Inflammatory macrophage treated with lipopolysaccharide for 4 hours (primary cell): ENCODE measurements around the gene MDM2.
"Not testable (repeated sequence)": the region's sequence is repeated elsewhere in the genome, so short reads cannot be mapped to it uniquely, and the experiment has no call there.

Experiments used
- DNase-seq: peaks from one replicate; pipeline ENCODE4 v3.0.0-alpha.2; 2020

The MDM2 gene

GRCh38 chr12:68786929-68787328 is 21.0 kb upstream of the MDM2 start:
- peak; percentile 51 for DNase-seq

DNA sequence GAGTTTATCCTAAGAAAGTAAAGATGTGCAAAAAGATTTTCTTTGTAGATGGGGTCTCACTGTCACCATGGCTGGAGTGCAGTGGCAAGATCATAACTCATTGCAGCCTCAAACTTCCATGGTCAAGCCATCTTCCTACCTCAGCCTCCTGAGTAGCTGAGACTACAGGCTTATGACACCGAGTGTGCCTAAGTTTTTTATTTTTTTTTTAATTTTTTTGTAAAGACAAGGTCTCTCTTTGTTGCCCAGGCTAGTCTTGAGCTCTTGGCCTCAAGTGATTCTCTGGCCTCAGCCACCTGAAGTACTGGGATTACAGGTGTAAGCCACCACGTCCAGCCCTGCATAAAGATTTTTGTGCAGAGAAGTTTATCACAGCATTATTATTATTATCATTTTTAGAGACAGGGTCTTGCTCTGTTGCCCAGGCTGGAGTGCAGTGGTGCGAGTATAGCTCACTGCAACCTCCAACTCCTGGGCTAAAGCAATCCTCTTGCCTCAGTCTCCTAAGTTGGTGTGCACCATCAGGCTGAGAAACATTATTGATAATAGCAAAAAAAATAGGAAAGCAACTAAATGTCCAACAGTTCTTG is 19.3 kb upstream of the MDM2 start:
- DNase-seq = no peak

GRCh38 chr12:68789144-68789878 is 18.7 kb upstream of the MDM2 start:
- no peak for DNase-seq

DNA sequence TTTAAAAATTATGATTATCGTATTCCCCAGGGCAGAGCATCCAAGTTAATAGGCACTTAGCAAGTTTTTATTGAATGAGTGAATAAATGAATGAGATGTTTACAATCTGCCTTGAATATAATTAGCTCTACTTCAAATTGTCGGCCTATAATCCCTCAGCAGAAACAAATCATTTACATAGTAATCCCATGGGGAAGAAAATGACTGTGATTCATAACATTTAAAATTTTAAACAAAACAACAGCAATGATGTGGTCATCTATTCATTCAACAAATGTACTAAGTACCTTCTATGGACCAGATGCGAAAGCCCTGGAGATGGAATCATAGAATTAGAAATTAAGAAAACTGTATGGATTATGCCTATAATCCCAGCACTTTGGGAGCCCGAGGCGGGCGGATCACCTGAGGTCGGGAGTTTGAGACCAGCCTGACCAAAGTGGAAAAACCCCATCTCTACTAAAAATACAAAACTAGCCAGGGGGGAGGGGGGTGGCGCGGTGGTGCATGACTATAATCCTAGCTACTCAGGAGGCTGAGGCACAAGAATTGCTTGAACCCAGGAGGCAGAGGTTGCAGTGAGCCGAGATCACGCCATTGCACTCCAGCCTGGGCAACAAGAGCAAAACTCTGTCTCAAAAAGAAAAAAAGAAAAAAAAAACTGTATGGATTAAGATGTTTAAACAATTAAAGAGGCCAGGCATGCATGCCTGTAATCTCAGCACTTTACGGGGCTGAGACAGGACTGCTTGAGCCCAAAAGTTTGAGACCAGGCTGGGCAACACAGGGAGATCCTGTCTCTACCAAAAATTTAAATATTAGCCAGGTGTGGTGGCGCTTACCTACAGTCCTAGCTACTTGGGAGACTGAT is 17.7 kb upstream of the MDM2 start:
- DNase-seq = no peak

DNA sequence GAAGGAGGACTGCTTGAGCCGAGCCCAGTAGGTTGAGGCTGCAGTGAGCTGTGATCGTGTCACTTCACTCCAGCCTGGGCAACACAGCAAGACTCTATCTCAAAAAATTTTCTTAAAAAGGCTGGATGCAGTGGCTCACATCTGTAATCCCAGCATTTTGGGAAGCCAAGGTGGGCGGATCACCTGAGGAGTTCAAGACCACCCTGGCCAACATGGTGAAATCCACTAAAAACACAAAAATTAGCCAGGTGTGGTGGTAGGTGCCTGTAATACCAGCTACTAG is 17.1 kb upstream of the MDM2 start:
- DNase-seq = no peak

DNA sequence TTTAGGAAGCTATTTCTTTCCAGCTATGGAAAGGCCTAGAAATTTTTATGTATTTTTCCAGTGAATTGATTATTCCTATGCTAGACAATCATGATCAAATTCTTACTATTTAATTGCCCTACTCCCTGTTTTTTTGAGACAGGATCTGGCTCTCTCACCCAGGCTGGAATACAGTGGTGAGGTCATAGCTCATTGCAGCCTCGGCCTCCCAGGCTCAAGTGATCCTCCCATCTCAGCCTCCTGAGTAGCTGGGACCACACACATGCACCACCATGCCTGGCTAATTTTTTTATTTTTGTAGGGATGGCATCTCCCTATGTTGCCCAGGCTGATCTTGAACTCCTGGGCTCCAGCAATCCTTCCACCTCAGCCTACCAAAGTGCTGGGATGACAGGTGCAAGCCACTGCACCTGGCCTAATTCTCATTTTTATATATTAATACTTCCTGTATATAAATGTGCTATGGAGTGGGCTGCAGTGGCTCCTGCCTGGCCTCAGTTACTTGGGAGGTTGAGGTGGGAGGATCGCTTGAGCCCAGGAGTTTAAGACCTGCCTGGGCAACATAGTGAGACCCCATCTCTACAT is 16.0 kb upstream of the MDM2 start:
- DNase-seq = no peak

GRCh38 chr12:68792952-68793351 is 15.0 kb upstream of the MDM2 start:
- DNase-seq = peak; percentile 60

DNA sequence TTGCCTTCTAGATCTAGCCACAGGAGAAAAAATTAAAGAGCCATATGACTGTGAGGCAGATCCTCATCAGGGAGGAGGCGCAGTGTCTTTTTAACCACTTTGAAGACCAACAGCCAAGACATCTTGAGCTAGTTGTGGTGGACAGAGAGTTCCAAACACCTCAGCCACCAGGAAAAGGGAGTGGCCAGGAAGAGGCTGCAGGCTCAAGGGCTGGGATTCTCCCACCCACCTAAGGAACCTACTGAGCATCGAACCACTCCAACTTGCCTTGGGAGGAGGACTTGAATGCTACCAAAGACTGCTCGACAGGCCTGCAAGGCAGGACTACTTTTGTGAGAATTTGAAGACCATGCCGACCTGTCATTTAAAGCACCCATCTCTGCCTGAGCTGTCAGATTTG is 14.5 kb upstream of the MDM2 start:
- DNase-seq = no peak

GRCh38 chr12:68793975-68794652 is 13.9 kb upstream of the MDM2 start:
- no peak for DNase-seq

DNA sequence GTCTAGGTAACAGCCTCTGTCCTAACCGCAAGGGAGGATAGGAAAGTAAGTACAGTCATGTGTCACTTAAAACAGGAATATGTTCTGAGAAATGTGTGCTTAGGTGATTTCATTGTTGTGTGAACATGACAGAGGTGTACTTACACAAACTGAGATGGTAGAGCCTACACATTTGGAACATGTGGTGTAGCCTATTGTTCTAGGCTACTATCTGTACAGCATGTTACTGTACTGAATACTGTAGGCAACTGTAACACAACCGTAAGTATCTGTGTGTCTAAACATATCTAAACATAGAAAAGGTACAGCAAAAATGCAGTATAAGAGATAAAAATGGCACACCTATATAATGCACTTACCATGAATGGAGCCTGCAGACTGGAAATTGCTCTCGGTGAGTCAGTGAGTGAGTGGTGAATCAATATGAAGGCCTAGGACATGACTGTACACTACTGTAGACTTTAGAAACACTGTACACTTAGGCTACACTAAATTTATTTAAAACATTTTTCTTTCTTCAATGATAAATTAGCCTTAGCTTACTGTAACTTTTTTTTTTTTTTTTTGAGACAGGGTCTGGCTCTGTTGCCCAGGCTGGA is 13.2 kb upstream of the MDM2 start:
- DNase-seq = no peak

DNA sequence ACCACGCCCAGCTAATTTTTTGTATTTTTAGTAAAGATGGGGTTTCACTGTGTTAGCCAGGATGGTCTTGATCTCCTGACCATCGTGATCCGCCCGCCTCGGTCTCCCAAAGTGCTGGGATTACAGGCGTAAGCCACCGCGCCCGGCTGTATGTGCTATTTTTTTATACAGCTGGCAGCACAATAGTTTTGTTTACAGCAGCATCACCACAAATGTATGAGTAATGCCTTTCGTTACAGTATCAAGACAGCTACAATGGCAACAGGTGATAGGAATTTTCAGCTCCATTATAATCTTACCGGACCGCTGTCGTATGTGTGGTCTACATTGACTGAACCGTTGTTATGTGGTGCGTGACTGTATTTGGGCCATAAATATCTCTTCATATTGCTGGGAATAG is 11.6 kb upstream of the MDM2 start:
- DNase-seq = no peak

GRCh38 chr12:68798882-68799234 is 9.1 kb upstream of the MDM2 start:
- no peak for DNase-seq

DNA sequence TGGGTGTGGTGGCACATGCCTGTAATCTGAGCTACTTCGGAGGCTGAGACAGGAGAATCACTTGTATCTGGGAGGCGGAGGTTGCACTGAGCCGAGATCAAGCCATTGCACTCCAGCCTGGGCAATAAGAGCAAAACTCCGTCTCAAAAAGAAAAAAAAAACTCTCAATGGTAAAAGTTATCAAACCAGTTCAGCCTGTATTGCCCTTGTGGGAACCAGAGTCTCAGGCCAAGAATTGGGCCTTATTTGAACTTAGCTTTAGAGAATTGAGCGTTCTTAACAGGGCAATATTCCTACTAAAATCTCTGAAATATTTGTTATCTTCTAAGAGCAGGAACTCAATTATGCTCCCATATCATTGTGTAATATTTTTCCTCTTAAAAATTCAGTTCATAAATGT is 7.7 kb upstream of the MDM2 start:
- DNase-seq = no peak

- DNase-seq = not testable (repeated sequence)
Measured at GRCh38 chr12:68801124-68801523, 6.9 kb upstream of the MDM2 start.

- DNase-seq = not testable (repeated sequence)
Measured at GRCh38 chr12:68802372-68802745, 5.6 kb upstream of the MDM2 start.

GRCh38 chr12:68802911-68803651 is 4.9 kb upstream of the MDM2 start:
- not testable (repeated sequence) for DNase-seq

GRCh38 chr12:68803948-68804656 is 3.9 kb upstream of the MDM2 start:
- no peak for DNase-seq

DNA sequence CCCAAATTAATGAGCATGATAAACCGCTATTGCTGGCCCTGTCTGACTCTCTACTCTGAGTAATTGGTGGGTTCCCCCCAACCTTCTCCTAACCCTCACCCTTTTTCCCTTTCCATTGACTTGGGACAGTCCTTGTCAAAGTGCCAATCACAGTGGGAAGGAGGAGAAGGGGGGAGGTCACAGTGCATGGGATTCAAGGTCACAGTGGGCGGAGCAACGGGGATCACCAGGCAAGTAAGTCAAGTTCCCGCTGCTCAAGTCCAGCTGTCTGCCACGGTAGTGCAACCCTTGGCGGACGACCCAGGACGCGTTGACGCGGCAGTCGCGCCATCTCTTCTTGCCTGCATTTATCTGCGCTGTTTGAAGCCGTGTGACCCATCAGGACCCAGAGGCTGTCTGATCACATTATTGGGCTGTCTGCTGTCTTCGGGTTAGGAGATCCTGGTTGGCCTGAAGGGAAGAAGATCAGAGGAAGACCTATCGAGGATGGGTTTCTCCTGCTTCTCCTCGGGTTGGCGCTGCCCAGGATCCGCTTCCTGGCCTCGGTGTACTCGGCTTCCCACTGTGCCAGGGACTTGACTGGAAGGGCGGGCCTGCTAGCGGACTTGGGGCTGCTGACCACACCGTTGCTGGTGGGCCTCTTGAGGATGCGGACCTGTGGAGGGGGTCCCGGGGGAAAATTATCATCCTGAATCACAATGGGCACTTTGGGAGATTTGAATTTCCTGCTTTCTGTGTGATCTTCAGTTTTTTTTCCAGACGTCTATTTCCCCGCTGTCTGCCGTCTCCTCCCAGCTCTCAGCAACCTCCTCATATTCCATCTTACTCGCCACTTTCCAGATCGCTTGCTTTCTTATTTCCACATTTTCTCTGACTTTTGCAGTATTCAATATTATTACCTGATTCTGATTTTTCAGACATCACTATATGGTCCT is 3.1 kb upstream of the MDM2 start:
- DNase-seq = no peak

DNA sequence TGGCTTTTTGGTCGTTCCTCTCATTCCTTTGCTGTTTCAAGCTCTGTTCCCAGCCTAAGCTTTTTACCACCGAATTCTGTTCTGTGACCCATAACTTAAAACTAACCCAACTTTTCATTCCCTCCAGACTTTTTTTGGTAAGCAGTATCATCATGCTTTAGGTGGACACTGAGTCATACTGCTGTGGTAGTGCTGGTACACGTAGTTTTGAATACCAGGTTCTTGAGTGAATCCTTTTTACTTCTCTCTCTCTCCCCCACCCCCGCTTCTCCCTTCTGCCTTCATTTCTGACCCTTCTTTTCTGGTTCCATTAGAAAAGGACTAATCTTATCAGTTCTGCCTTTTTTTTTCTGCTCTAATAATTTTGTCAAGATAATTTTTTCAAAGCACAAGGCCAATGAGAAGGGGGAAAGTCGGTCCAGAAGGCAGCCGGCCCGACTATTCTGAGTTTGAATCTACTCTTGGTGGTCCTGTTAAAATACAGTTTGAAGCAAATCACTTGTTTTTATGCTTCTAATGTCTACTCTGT is 2.3 kb upstream of the MDM2 start:
- no peak for DNase-seq
